Subcutaneous adipose tissue (tissue), 4 donors: ENCODE data around the gene USP25. TPM values are rescaled to one million over a fixed set of nuclear protein-coding genes. Genes with fewer than 3 reads are reported as not detected.

Source experiments
- total RNA-seq, 4 donors: library from RNA; depleted of rRNA; stranded (reverse); fragments of >200 nt; gene quantifications; one replicate each; pipeline ENCODE4 v1.1.0, GENCODE V29; 2016
- TF ChIP-seq, protein P1 (sequence below): fragments of 450-650 bp; IDR thresholded peaks from one replicate; pipeline ENCODE4 v1.5.1; 2016; ENCODE audit warnings: low read depth, mild to moderate bottlenecking, control low read depth, antibody characterized with exemption, moderate library complexity

The USP25 gene
- total RNA-seq, 4 donors from 2014 or later, result 61.9 to 93.9 (median 72.8) TPM

DNA sequence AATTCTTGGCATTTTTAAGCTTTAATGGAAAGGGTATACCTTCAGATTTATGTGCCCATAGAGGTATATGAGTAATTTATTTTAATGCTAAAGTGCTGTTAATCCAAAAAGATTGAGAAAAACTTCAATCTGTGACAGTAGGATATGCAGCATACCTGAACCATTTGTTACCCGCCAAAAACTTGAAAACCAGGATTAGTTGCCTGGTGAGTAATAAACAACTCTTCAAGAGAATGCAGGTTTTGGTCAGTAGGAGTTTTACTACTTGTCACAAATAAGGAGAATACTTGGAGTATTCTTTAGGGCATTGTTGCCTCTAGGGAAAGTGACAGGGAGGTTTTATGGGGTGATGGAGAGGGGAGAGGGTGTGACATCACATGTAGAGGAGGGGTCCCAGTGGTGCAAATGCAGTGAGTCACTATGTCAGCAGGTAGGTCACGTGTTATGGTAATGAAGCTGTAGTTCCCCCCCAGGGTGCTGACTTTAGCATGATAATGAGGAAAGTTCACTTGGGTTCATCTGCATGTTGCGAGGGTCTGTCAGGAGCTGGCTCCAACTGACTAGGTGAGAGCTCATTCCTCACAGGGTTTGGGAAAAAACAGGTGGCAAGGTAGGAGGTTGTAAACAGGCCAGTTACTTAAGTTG lies 23.1 kb downstream of the USP25 start:
- TF ChIP-seq, protein P1, sequence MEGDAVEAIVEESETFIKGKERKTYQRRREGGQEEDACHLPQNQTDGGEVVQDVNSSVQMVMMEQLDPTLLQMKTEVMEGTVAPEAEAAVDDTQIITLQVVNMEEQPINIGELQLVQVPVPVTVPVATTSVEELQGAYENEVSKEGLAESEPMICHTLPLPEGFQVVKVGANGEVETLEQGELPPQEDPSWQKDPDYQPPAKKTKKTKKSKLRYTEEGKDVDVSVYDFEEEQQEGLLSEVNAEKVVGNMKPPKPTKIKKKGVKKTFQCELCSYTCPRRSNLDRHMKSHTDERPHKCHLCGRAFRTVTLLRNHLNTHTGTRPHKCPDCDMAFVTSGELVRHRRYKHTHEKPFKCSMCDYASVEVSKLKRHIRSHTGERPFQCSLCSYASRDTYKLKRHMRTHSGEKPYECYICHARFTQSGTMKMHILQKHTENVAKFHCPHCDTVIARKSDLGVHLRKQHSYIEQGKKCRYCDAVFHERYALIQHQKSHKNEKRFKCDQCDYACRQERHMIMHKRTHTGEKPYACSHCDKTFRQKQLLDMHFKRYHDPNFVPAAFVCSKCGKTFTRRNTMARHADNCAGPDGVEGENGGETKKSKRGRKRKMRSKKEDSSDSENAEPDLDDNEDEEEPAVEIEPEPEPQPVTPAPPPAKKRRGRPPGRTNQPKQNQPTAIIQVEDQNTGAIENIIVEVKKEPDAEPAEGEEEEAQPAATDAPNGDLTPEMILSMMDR, result no peak

DNA sequence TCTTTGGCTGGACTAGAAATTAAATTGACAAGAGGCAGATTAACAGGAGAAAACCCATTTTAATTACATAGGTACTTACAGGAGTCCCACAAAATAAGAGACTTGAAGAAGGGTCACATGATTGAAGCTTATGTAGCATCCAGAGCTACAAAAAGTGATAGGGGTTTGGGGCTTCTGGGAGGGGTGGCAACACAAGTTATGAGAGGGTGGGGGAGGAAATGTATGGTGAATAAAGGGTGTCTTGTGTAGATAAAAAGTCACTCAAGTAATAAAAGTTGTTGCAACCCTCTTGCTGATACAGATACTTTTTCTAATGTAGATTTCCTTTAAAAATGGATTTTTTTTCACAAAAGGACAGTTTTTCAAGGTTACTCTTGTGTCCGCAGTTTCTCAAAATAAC lies 24.0 kb downstream of the USP25 start:
- TF ChIP-seq, protein P1, result no peak

DNA sequence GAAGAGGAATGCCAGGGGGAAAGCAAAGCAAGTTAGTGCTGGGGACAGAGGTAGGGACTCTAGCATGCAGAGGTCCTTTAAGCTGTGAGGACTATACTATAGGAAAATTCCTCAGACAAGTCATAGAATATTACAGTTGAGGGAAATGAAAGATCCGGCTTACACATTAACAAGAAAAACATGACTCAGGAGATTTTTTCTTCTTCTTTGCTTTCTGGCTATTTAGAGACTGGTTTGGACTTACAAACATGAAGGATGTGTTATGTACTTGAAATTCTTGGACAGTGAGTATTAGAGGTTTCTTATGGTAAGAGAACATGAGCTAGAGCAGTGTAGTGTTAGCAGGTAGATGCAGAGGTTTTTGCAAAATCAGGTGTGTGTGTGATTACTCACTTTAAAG lies 24.9 kb downstream of the USP25 start:
- TF ChIP-seq, protein P1, result no peak

DNA sequence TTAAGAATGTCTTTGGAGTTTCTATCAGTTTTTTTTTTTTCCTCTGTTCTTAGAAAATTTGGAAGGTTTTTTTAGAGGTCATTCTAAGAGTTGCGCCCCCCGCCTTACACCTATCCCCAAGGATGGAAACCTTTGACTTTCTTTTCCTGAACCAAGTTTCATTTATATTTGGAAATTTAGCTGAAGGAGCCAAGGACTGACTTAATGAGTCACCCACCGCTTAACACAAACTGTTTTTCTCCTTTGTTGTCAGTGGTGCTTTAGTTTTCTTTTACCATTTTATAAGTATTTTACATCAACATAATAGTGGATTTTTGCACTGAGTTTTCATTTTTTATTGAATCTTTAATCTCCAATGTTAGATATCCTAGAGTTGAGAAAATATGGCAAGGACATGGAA lies 25.3 kb downstream of the USP25 start:
- TF ChIP-seq, protein P1, result no peak

DNA sequence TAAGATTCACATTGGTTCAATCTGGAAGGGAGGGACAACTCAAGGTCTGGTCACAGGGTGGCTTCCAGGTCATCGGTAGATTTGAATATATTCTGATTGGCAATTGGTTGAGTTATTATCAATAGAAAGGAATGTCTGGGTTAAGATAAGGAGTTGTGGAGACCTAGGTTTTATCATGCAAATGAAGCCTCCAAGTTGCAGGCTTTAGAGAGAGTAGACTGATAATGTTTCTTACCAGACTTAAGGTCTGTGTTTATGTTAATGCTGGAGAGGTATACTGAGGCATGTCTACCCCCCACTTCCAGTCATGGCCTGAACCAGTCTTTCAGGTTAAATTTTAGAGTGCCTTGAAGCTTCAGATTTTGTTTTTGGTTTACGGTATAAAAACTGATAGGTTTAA lies 29.7 kb downstream of the USP25 start:
- TF ChIP-seq, protein P1, result no peak

DNA sequence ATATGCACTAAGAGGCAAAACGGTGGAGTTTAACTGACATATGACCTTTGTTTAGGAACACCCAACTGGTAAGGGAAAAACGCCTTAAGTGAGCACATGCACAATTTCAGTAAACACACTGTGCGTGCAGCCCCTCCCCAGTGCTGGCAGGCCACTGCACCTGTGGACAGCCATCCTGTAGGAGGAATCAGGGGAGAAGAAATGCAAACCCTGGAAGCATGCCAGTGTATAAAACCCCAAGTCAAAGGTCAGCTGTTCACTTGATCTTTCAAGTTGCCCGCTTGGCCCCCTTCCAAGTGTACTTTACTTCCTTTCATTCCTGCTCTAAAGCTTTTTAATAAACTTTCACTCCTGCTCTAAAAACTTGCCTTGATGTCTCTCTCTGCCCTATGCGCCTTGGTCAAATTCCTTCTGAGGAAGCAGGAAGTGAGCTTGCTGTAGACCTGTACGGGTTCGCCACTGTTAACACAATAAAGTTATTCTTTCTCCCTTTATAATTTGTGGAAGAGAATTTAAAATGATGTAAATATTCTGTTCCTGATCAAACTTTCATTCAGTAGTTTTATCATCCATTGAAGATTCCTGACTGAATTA lies 31.8 kb downstream of the USP25 start:
- TF ChIP-seq, protein P1, result no peak

DNA sequence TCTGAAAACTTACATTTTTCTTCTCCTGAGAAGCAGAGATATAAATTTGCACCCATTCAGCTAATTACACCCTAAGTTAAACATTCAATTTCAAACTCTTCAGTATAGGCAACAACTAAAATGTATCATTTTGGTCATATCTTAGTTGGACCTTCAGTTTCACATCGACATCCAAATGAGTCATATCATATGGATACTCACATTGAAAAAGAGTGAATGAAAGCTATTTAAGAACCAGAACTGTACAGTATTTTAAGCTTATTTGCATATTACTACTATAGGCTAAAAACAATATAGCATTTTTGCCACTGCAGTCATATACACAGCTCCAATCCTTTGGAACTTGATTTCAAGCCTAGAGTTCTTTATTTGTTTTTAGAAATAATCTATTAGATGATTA lies 33.6 kb downstream of the USP25 start:
- TF ChIP-seq, protein P1, result no peak
